Activated CD8-positive, alpha-beta memory T cell treated with anti-CD3 and anti-CD28 coated beads for 36 hours (primary cell): ENCODE data around the gene CPAMD8. TPM values are rescaled to one million over a fixed set of nuclear protein-coding genes. Genes with fewer than 3 reads are reported as not detected.
"Not testable (repeated sequence)": the region's sequence is repeated elsewhere in the genome, so short reads cannot be mapped to it uniquely, and the experiment has no call there.

Experiments used
- CTCF ChIA-PET: fragments of 350-600 bp; sonication (Branson Sonifier 250); formaldehyde crosslinking; loops from one replicate; lab custom pipeline; 2021; ENCODE audit warnings: antibody characterized with exemption; lab: Charles Lee
- POLR2A ChIA-PET: fragments of 350-600 bp; sonication (Branson Sonifier 250); formaldehyde crosslinking; loops from one replicate; lab custom pipeline; 2021; ENCODE audit warnings: antibody characterized with exemption; lab: Charles Lee
- total RNA-seq, 2 experiments: library from RNA; stranded (reverse); gene quantifications; one replicate each; pipeline ENCODE4 v1.2.3, GENCODE V29; 2021

The CPAMD8 gene
- total RNA-seq, 2 experiments from 2014 or later = 0.15 TPM; not detected in 1

- POLR2A ChIA-PET = interaction anchor here (0.6 kb wide), 1 partner anchor 490 kb away, joined by 3 read pairs; no protein-coding TSS in a partner anchor
Measured at GRCh38 chr19:17014212-17014861, 12.3 kb downstream of the CPAMD8 start.

GRCh38 chr19:17011485-17011884, 15.1 kb downstream of the CPAMD8 start:
- ChIA-PET POLR2A (no interaction called here), CTCF (no interaction called here)

More at GRCh38 chr19:17014212-17014861, 12.3 kb downstream of the CPAMD8 start:
- CTCF ChIA-PET = not testable (repeated sequence)

- POLR2A ChIA-PET = interaction anchor here (0.7 kb wide), 1 partner anchor 13 kb away, joined by 4 read pairs; no protein-coding TSS in a partner anchor
- CTCF ChIA-PET = no interaction called here
Measured at GRCh38 chr19:17006579-17006978, 20.0 kb downstream of the CPAMD8 start.

GRCh38 chr19:17005000-17005399, 21.6 kb downstream of the CPAMD8 start:
- CTCF ChIA-PET = no interaction called here

GRCh38 chr19:17004386-17004785, 22.2 kb downstream of the CPAMD8 start:
- ChIA-PET POLR2A (no interaction called here), CTCF (no interaction called here)

More at GRCh38 chr19:17005000-17005399, 21.6 kb downstream of the CPAMD8 start:
- POLR2A ChIA-PET = no interaction called here

GRCh38 chr19:17002455-17002854, 24.2 kb downstream of the CPAMD8 start:
- ChIA-PET CTCF (no interaction called here), POLR2A (no interaction called here)

- POLR2A ChIA-PET = no interaction called here
- CTCF ChIA-PET = no interaction called here
Measured at GRCh38 chr19:17001603-17002183, 24.9 kb downstream of the CPAMD8 start.

- ChIA-PET CTCF (no interaction called here), POLR2A (no interaction called here)
Measured at GRCh38 chr19:16998635-16999194, 27.9 kb downstream of the CPAMD8 start.

GRCh38 chr19:16996838-16997490, 29.6 kb downstream of the CPAMD8 start:
- POLR2A ChIA-PET, CTCF ChIA-PET: not testable (repeated sequence)

- CTCF ChIA-PET = interaction anchor here (0.5 to 0.6 kb wide), 2 partner anchors 174 to 1007 kb away, joined by 3 read pairs; no protein-coding TSS in a partner anchor
- POLR2A ChIA-PET = no interaction called here
Measured at GRCh38 chr19:16988661-16989060, 37.9 kb downstream of the CPAMD8 start.

- CTCF ChIA-PET = no interaction called here
Measured at GRCh38 chr19:16985403-16985802, 41.2 kb downstream of the CPAMD8 start.

GRCh38 chr19:16982586-16982985, 44.0 kb downstream of the CPAMD8 start:
- POLR2A ChIA-PET = not testable (repeated sequence)
- CTCF ChIA-PET = interaction anchor here (0.6 kb wide), 1 partner anchor 98 kb away, joined by 4 read pairs; no protein-coding TSS in a partner anchor

More at GRCh38 chr19:16985403-16985802, 41.2 kb downstream of the CPAMD8 start:
- POLR2A ChIA-PET = no interaction called here

- POLR2A ChIA-PET = no interaction called here
- CTCF ChIA-PET = no interaction called here
Measured at GRCh38 chr19:16978839-16979802, 47.5 kb downstream of the CPAMD8 start.

- CTCF ChIA-PET = no interaction called here
- POLR2A ChIA-PET = no interaction called here
Measured at GRCh38 chr19:16978156-16978555, 48.5 kb downstream of the CPAMD8 start.

- ChIA-PET CTCF (no interaction called here), POLR2A (no interaction called here)
Measured at GRCh38 chr19:16977306-16977705, 49.3 kb downstream of the CPAMD8 start.

GRCh38 chr19:16976446-16976845, 50.2 kb downstream of the CPAMD8 start:
- POLR2A ChIA-PET = no interaction called here

GRCh38 chr19:16970821-16971220, 55.8 kb downstream of the CPAMD8 start:
- POLR2A ChIA-PET = no interaction called here
- CTCF ChIA-PET = no interaction called here

More at GRCh38 chr19:16976446-16976845, 50.2 kb downstream of the CPAMD8 start:
- CTCF ChIA-PET = no interaction called here

GRCh38 chr19:16969135-16969534, 57.5 kb downstream of the CPAMD8 start:
- CTCF ChIA-PET = no interaction called here
- POLR2A ChIA-PET = no interaction called here
